HG03175 (cell line): ENCODE data around the gene TCF12.
"Not testable (repeated sequence)": the region's sequence is repeated elsewhere in the genome, so short reads cannot be mapped to it uniquely, and the experiment has no call there.

Source experiments
- ATAC-seq: cut with Tn5 transposase; IDR thresholded peaks from one replicate; pipeline ENCODE4 v1.9.1; 2021; ENCODE audit warnings: mild to moderate bottlenecking, moderate library complexity; ENCODE audit not compliant: unreplicated experiment

The TCF12 gene

GRCh38 chr15:56973463-56973862 lies 55.0 kb downstream of the TCF12 start:
- ATAC-seq: no peak

GRCh38 chr15:56977232-56977631 lies 58.8 kb downstream of the TCF12 start:
- ATAC-seq: no peak

GRCh38 chr15:56978898-56979662 lies 60.6 kb downstream of the TCF12 start:
- no peak for ATAC-seq

- no peak for ATAC-seq
Observed at GRCh38 chr15:56980473-56980872, 62.0 kb downstream of the TCF12 start.

- ATAC-seq: no peak
Observed at GRCh38 chr15:56981160-56981559, 62.7 kb downstream of the TCF12 start.

GRCh38 chr15:56982987-56983386 lies 64.5 kb downstream of the TCF12 start:
- no peak for ATAC-seq

- no peak for ATAC-seq
Observed at GRCh38 chr15:56984681-56985481, 66.4 kb downstream of the TCF12 start.

GRCh38 chr15:56985856-56986255 lies 67.4 kb downstream of the TCF12 start:
- ATAC-seq: no peak

GRCh38 chr15:56987286-56987685 lies 68.8 kb downstream of the TCF12 start:
- ATAC-seq: no peak

GRCh38 chr15:56988219-56988618 lies 69.8 kb downstream of the TCF12 start:
- ATAC-seq: no peak

- peak; percentile 51 for ATAC-seq
Observed at GRCh38 chr15:56989411-56989924, 71.0 kb downstream of the TCF12 start.

- no peak for ATAC-seq
Observed at GRCh38 chr15:56991017-56991416, 72.6 kb downstream of the TCF12 start.

GRCh38 chr15:56992725-56993124 lies 74.3 kb downstream of the TCF12 start:
- ATAC-seq: no peak

GRCh38 chr15:56994280-56994679 lies 75.8 kb downstream of the TCF12 start:
- ATAC-seq: no peak

GRCh38 chr15:56996093-56996492 lies 77.6 kb downstream of the TCF12 start:
- no peak for ATAC-seq

GRCh38 chr15:56996746-56997470 lies 78.5 kb downstream of the TCF12 start:
- ATAC-seq: no peak

- ATAC-seq: no peak
Observed at GRCh38 chr15:57003418-57003817, 85.0 kb downstream of the TCF12 start.

GRCh38 chr15:57005244-57005643 lies 86.8 kb downstream of the TCF12 start:
- no peak for ATAC-seq

- ATAC-seq: not testable (repeated sequence)
Observed at GRCh38 chr15:57007797-57008196, 89.4 kb downstream of the TCF12 start.

- ATAC-seq: no peak
Observed at GRCh38 chr15:57010724-57011123, 92.3 kb downstream of the TCF12 start.

GRCh38 chr15:57012556-57012955 lies 94.1 kb downstream of the TCF12 start:
- ATAC-seq: no peak
